ENCODE results near the gene TAS2R60.
A peak's percentile ranks its signal among the peaks of the same experiment; 100 is the strongest.
"Not testable (repeated sequence)": the region's sequence is repeated elsewhere in the genome, so short reads cannot be mapped to it uniquely, and the experiment has no call there.

TAS2R60 gene

GRCh38 chr7:143443153-143443552 is at the start of gene TAS2R60:
TAS2R60 (plus strand) TSS chr7:143443453; CDS start chr7:143443453, 0 bp downstream.
- intact Hi-C loops (cut with DNase I) = no loop called here
- no peak for DNase-seq

- intact Hi-C loops (cut with DNase I) = no loop called here
Measured at GRCh38 chr7:143394068-143394467, 49.2 kb upstream of the TAS2R60 start.

GRCh38 chr7:143394777-143395176 is 48.5 kb upstream of the TAS2R60 start:
- DNase-seq = no peak
- intact Hi-C loops (cut with DNase I) = no loop called here

More at GRCh38 chr7:143394068-143394467, 49.2 kb upstream of the TAS2R60 start:
- DNase-seq = no peak

GRCh38 chr7:143395187-143396149 is 47.8 kb upstream of the TAS2R60 start:
- DNase-seq = peak in 28 of 42 donors; percentile 13 to 74 (median 46)
- intact Hi-C loops (cut with DNase I) = no loop called here

- DNase-seq = peak in 1 of 42 donors; percentile 25
- intact Hi-C loops (cut with DNase I) = no loop called here
Measured at GRCh38 chr7:143396182-143396581, 47.1 kb upstream of the TAS2R60 start.

- peak in 1 of 42 donors; percentile 38 for DNase-seq
Measured at GRCh38 chr7:143396625-143397556, 46.4 kb upstream of the TAS2R60 start.

GRCh38 chr7:143397710-143398530 is 45.3 kb upstream of the TAS2R60 start:
- intact Hi-C loops (cut with DNase I) = no loop called here
- no peak for DNase-seq

More at GRCh38 chr7:143396625-143397556, 46.4 kb upstream of the TAS2R60 start:
- intact Hi-C loops (cut with DNase I) = no loop called here

- DNase-seq = no peak
- intact Hi-C loops (cut with DNase I) = no loop called here
Measured at GRCh38 chr7:143398616-143399015, 44.6 kb upstream of the TAS2R60 start.

GRCh38 chr7:143399151-143399550 is 44.1 kb upstream of the TAS2R60 start:
- DNase-seq = no peak
- intact Hi-C loops (cut with DNase I) = no loop called here

GRCh38 chr7:143399642-143400041 is 43.6 kb upstream of the TAS2R60 start:
- intact Hi-C loops (cut with DNase I) = no loop called here
- no peak for DNase-seq

- intact Hi-C loops (cut with DNase I) = no loop called here
- no peak for DNase-seq
Measured at GRCh38 chr7:143401265-143401664, 42.0 kb upstream of the TAS2R60 start.

- intact Hi-C loops (cut with DNase I); DNase-seq: not testable (repeated sequence)
Measured at GRCh38 chr7:143402233-143402632, 41.0 kb upstream of the TAS2R60 start.

GRCh38 chr7:143405173-143406001 is 37.9 kb upstream of the TAS2R60 start:
- intact Hi-C loops (cut with DNase I) = no loop called here
- DNase-seq = no peak

GRCh38 chr7:143406002-143406357 is 37.3 kb upstream of the TAS2R60 start:
- intact Hi-C loops (cut with DNase I) = no loop called here
- DNase-seq = no peak

- intact Hi-C loops (cut with DNase I) = no loop called here
- peak in 1 of 42 donors; percentile 6 for DNase-seq
Measured at GRCh38 chr7:143407287-143408251, 35.7 kb upstream of the TAS2R60 start.

- intact Hi-C loops (cut with DNase I) = no loop called here
- peak in 1 of 42 donors; percentile 5 for DNase-seq
Measured at GRCh38 chr7:143408252-143408685, 35.0 kb upstream of the TAS2R60 start.
